SH-SY5Y (cell line): ENCODE data around the gene NPPA.

Source experiments
- GATA2 ChIP-seq: IDR thresholded peaks from 2 replicates; pipeline ENCODE4 v1.6.1; 2011; ENCODE audit warnings: mild to moderate bottlenecking, low read depth, low read length
- GATA3 ChIP-seq: IDR thresholded peaks from 2 replicates; pipeline ENCODE4 v1.6.1; 2011; ENCODE audit warnings: low read depth, mild to moderate bottlenecking, low read length, moderate library complexity

- TF ChIP-seq GATA3 (no peak), GATA2 (no peak)
Observed at GRCh38 chr1:11860587-11860986, 13.0 kb upstream of the NPPA start.
